ENCODE data around the gene ZNF467. TPM values are rescaled to one million over a fixed set of nuclear protein-coding genes. Genes with fewer than 3 reads are reported as not detected.

Gene ZNF467
- total RNA-seq, 4 donors from 2014 or later: 1.2 to 4.4 (median 2.0) TPM

DNA sequence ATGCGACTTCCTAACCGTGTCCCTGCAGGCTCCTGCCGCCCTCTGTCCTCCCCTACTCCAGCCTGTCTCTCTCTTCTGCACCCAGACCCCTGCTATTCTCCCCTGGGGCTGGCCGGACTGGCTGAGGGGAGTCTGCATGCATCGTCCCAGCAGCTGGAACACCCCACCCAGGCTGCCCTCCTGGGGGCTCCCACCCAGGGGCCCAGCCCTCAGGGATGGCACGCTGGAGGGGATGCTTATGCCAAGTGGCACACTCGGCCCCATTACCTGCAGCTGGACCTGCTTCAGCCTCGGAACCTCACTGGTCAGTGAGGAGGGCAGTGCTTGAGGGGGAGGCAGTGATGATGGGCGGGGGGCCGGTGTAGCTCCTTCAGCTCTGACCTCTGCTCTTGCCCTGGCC is 21.7 kb upstream of the ZNF467 start:
- Histone ChIP-seq H3K27me3 (peaks cover 0 to 40% (median 4%) of the 10 kb centered on the region in 4 donors), H3K36me3 (no peaks in the 10 kb centered on the region), H3K27ac (no peak overlapping the region), H3K4me1 (peaks cover 0 to 5% (median 4%) of the 10 kb centered on the region in 3 donors), H3K4me3 (no peak overlapping the region), H3K9me3 (no peaks in the 10 kb centered on the region)
- intact Hi-C loops (cut with DNase I): no loop called here
- no peak for DNase-seq
- TF ChIP-seq, protein P1, sequence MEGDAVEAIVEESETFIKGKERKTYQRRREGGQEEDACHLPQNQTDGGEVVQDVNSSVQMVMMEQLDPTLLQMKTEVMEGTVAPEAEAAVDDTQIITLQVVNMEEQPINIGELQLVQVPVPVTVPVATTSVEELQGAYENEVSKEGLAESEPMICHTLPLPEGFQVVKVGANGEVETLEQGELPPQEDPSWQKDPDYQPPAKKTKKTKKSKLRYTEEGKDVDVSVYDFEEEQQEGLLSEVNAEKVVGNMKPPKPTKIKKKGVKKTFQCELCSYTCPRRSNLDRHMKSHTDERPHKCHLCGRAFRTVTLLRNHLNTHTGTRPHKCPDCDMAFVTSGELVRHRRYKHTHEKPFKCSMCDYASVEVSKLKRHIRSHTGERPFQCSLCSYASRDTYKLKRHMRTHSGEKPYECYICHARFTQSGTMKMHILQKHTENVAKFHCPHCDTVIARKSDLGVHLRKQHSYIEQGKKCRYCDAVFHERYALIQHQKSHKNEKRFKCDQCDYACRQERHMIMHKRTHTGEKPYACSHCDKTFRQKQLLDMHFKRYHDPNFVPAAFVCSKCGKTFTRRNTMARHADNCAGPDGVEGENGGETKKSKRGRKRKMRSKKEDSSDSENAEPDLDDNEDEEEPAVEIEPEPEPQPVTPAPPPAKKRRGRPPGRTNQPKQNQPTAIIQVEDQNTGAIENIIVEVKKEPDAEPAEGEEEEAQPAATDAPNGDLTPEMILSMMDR (IDR thresholded peaks at IDR 0.05): no peak
- no peak for TF ChIP-seq POLR2A (IDR thresholded peaks at IDR 0.05)
- 76 to 79% methylated on average over 5 to 7 of the region's 10 CpGs for WGBS, 2 donors

- intact Hi-C loops (cut with DNase I): no loop called here
- no peaks in the 10 kb centered on the region for H3K36me3 ChIP-seq
- H3K27ac ChIP-seq: no peak overlapping the region
- TF ChIP-seq POLR2A (IDR thresholded peaks at IDR 0.05): no peak
- DNase-seq: no peak
- H3K4me1 ChIP-seq: peaks cover 0 to 8% (median 4%) of the 10 kb centered on the region in 3 donors
- no peak overlapping the region for H3K4me3 ChIP-seq
- no peaks in the 10 kb centered on the region for H3K9me3 ChIP-seq
- WGBS, 2 donors: 33 to 60% methylated on average over 1 to 5 of the region's 6 CpGs
- H3K27me3 ChIP-seq: peaks cover 0 to 45% (median 4%) of the 10 kb centered on the region in 4 donors
Observed at GRCh38 chr7:149794661-149795060, 21.3 kb upstream of the ZNF467 start.

DNA sequence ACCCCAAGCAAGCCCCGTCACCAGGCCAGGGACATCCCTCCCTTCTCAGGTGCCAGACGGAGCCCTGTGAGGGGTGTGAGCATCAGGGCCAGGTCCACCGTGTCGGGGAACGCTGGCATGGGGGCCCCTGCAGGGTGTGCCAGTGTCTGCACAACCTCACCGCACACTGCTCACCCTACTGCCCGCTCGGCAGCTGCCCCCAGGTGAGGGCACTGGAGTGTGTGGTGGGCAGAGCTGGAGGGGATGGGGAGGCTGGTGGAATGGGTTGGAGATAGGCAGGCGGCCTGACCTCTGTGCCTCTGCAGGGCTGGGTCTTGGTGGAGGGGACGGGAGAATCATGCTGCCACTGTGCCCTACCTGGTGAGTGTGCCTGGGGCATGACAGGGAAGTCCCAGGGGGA is 19.9 kb upstream of the ZNF467 start:
- Histone ChIP-seq H3K36me3 (no peaks in the 10 kb centered on the region), H3K9me3 (no peaks in the 10 kb centered on the region), H3K4me1 (peaks cover 0 to 8% (median 4%) of the 10 kb centered on the region in 3 donors), H3K27me3 (peaks cover 3 to 59% (median 4%) of the 10 kb centered on the region in 4 donors), H3K27ac (no peak overlapping the region), H3K4me3 (no peak overlapping the region)
- WGBS, 2 donors: no CpG with 5 or more reads among the region's 10 CpGs
- no peak for DNase-seq
- intact Hi-C loops (cut with DNase I): no loop called here
- TF ChIP-seq, protein P1 (IDR thresholded peaks at IDR 0.05): no peak
- no peak for TF ChIP-seq POLR2A (IDR thresholded peaks at IDR 0.05)

- no peak for DNase-seq
- no peaks in the 10 kb centered on the region for H3K36me3 ChIP-seq
- TF ChIP-seq POLR2A (IDR thresholded peaks at IDR 0.05): no peak
- TF ChIP-seq, protein P1 (IDR thresholded peaks at IDR 0.05): no peak
- H3K27ac ChIP-seq: no peak overlapping the region
- H3K4me1 ChIP-seq: peaks cover 3 to 17% (median 4%) of the 10 kb centered on the region in 3 donors
- intact Hi-C loops (cut with DNase I): no loop called here
- H3K9me3 ChIP-seq: no peaks in the 10 kb centered on the region
- peaks cover 3 to 69% (median 4%) of the 10 kb centered on the region in 4 donors for H3K27me3 ChIP-seq
- WGBS, 2 donors: 88% methylated on average over 13 of the region's 15 CpGs; no CpG with 5 or more reads in 1 of the 2 donors
- no peak overlapping the region for H3K4me3 ChIP-seq
Observed at GRCh38 chr7:149792220-149792595, 18.8 kb upstream of the ZNF467 start.

DNA sequence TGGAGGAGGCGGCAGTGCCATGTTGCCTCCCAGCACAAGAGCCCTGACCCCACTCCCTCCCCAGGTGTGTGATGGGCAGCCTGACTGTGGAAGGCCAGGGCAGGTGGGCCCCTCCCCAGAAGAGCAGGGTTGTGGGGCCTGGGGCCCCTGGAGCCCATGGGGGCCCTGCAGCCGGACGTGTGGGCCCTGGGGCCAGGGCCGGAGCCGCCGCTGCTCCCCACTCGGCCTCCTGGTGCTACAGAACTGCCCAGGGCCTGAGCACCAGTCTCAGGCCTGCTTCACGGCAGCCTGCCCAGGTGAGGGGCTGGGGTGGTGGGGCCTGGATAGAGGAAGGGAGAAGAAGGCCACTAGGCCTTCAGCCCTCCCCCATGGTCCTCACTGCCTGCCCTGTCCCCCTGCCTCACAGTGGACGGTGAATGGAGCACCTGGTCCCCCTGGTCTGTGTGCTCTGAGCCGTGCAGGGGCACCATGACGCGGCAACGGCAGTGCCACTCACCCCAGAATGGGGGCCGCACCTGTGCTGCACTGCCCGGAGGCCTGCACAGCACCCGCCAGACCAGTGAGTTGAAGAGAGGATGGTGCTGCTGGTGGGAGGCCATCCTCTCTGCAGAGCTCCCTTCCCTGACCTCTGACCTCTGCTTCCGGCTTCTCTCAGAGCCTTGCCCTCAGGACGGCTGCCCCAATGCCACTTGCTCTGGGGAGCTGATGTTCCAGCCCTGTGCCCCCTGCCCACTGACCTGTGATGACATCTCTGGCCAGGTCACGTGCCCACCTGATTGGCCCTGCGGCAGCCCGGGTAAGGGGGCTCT is 18.2 kb upstream of the ZNF467 start:
- 100% methylated on average over 2 to 4 of the region's 21 CpGs for WGBS, 2 donors
- H3K4me3 ChIP-seq: no peak overlapping the region
- H3K27ac ChIP-seq: no peak overlapping the region
- TF ChIP-seq, protein P1 (IDR thresholded peaks at IDR 0.05): no peak
- TF ChIP-seq POLR2A (IDR thresholded peaks at IDR 0.05): no peak
- DNase-seq: no peak
- no peaks in the 10 kb centered on the region for H3K36me3 ChIP-seq
- no peaks in the 10 kb centered on the region for H3K9me3 ChIP-seq
- H3K27me3 ChIP-seq: peaks cover 3 to 73% (median 4%) of the 10 kb centered on the region in 4 donors
- H3K4me1 ChIP-seq: peaks cover 3 to 19% (median 4%) of the 10 kb centered on the region in 3 donors
- intact Hi-C loops (cut with DNase I): no loop called here

All from esophagus squamous epithelium (tissue), 5 donors.